Measurements from ENCODE around the gene PPAT. TPM values are rescaled to one million over a fixed set of nuclear protein-coding genes. Genes with fewer than 3 reads are reported as not detected.

PPAT gene
- total RNA-seq, 1 donor from 2014 or later = 12.9 TPM

DNA sequence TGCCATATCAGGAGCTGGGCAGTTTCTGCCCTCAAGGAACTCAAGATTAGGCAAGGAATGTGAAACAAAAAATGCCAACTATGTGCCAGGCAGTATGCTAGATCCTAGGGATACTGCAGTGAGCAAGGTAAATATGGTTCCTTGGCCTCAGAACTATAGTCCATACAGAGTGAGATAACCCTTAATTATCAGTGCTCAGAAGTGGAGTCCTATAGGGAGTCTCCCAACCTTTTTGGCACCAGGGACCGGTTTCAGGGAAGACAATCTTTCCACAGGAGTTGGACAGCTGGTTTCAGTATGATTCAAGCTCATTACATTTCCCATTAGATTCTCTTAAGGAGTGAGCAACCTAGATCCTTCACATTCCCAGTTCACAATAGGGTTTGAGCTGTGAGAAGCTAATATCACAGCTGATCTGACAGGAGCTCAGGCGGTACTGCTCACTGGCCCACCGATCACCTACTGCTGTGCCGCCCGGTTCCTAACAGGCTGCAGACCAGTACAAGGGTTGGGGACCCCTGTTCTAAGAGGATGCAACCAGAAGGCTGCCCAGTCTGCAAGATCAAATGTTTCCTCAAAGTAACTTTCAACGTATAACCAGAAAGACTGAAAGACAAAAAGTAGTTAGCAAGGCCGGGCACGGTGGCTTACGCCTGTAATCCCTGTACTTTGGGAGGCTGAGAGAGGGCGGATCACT lies 30.3 kb upstream of the PPAT start:
- Mint-ChIP-seq H3K27ac (no peak overlapping the region), H3K4me3 (peak overlapping the region; percentile 99), H3K9me3 (no peaks in the 10 kb centered on the region), H3K27me3 (no peaks in the 10 kb centered on the region), H3K36me3 (ENCODE audit: low read depth) (peaks cover 55% of the 10 kb centered on the region), H3K4me1 (peaks cover 55% of the 10 kb centered on the region)
- TF ChIP-seq, protein P1, sequence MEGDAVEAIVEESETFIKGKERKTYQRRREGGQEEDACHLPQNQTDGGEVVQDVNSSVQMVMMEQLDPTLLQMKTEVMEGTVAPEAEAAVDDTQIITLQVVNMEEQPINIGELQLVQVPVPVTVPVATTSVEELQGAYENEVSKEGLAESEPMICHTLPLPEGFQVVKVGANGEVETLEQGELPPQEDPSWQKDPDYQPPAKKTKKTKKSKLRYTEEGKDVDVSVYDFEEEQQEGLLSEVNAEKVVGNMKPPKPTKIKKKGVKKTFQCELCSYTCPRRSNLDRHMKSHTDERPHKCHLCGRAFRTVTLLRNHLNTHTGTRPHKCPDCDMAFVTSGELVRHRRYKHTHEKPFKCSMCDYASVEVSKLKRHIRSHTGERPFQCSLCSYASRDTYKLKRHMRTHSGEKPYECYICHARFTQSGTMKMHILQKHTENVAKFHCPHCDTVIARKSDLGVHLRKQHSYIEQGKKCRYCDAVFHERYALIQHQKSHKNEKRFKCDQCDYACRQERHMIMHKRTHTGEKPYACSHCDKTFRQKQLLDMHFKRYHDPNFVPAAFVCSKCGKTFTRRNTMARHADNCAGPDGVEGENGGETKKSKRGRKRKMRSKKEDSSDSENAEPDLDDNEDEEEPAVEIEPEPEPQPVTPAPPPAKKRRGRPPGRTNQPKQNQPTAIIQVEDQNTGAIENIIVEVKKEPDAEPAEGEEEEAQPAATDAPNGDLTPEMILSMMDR (IDR thresholded peaks at IDR 0.05) = no peak
- ChIA-PET CTCF (interaction anchor here (1.4 to 1.5 kb wide), 2 partner anchors 30 to 40 kb away, joined by 4 read pairs; partner anchors contain the start of genes PAICS and PPAT), POLR2A (interaction anchor here (0.7 to 2.0 kb wide), 6 partner anchors 28 to 919 kb away, joined by 3 to 17 read pairs (median 4); partner anchors contain the start of genes PAICS and PPAT)
- DNase-seq = no peak
- intact Hi-C loops (cut with micrococcal nuclease) = loop anchor here (2.0 kb wide), 3 partner anchors 39 to 613 kb away; partner anchors contain the start of genes ARL9 and EXOC1
- ATAC-seq (ENCODE audit: low read depth) = no peak

DNA sequence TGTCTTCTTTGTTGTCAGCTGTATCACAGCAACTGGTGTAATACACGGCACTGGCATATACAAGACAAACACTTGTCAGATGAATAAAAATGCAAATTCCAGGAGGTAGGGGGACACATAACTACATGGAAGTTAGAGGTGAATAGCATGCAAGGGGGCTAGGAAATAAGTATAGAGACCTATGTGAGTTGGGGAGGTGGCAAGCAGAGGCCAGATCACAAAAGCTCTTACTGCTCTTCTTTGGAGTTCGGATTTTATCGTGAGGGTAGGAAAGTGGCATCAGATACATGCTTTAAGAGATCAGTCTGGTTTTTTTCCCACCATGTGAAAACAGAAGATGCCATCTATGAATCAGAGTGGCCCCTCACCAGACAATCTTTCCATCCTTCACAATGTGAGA lies 29.2 kb upstream of the PPAT start:
- Mint-ChIP-seq H3K4me3 (no peak overlapping the region), H3K36me3 (ENCODE audit: low read depth) (peaks cover 55% of the 10 kb centered on the region), H3K4me1 (peaks cover 49% of the 10 kb centered on the region), H3K27me3 (no peaks in the 10 kb centered on the region), H3K9me3 (no peaks in the 10 kb centered on the region), H3K27ac (no peak overlapping the region)
- TF ChIP-seq, protein P1 (IDR thresholded peaks at IDR 0.05) = no peak
- DNase-seq = no peak
- ATAC-seq (ENCODE audit: low read depth) = no peak
- intact Hi-C loops (cut with micrococcal nuclease) = no loop called here
- POLR2A ChIA-PET = interaction anchor here (0.8 kb wide), 1 partner anchor 316 kb away, joined by 3 read pairs; no protein-coding TSS in a partner anchor
- CTCF ChIA-PET = interaction anchor here (0.9 kb wide), 1 partner anchor 41 kb away, joined by 3 read pairs; no protein-coding TSS in a partner anchor

DNA sequence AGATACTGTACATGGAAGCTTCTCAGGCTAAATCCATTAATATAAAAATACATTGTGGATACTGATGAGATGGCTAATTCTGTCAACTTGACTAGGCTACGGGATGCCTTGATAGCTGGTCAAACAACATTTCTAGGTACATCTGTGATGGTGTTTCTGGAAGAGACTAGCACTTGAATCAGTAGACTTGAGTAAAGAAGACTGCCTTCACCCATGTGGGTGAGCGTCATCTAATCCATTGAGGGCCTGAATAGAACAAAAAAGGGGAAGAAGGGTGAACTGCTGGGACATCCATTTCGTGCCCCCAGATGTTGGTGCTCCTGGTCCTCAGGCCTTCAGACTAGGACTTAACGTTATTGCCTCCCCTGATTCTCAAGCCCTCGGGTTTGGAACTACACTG lies 28.3 kb upstream of the PPAT start:
- Mint-ChIP-seq H3K4me3 (no peak overlapping the region), H3K36me3 (ENCODE audit: low read depth) (peaks cover 61% of the 10 kb centered on the region), H3K27me3 (no peaks in the 10 kb centered on the region), H3K9me3 (no peaks in the 10 kb centered on the region), H3K27ac (no peak overlapping the region), H3K4me1 (peaks cover 41% of the 10 kb centered on the region)
- TF ChIP-seq, protein P1 (IDR thresholded peaks at IDR 0.05) = no peak
- ATAC-seq (ENCODE audit: low read depth) = no peak
- intact Hi-C loops (cut with micrococcal nuclease) = no loop called here
- no peak for DNase-seq
- POLR2A ChIA-PET = interaction anchor here (0.7 kb wide), 1 partner anchor 11 kb away, joined by 10 read pairs; no protein-coding TSS in a partner anchor
- CTCF ChIA-PET = no interaction called here

DNA sequence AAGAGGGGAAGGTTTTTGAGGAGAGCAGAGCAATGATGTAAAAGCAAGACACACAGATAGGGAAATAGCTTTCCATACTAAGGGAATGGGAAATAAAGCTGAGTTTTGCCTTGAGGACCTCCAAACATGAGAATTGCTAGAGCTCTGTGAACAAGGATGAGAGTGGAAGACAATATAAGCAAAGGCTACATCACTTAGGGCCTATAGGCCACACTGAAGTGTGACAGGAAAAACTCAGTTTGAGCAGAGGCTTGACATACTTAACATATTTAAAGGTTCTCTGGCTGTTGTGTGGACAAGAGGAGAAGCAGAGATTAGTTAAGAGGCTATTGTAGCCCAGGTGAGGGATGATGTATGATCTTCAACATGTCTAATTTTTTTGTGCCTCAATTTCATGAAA lies 26.7 kb upstream of the PPAT start:
- Mint-ChIP-seq H3K4me1 (peaks cover 29% of the 10 kb centered on the region), H3K27ac (no peak overlapping the region), H3K27me3 (no peaks in the 10 kb centered on the region), H3K9me3 (no peaks in the 10 kb centered on the region), H3K4me3 (no peak overlapping the region), H3K36me3 (ENCODE audit: low read depth) (peaks cover 60% of the 10 kb centered on the region)
- DNase-seq (no peak), ATAC-seq (ENCODE audit: low read depth) (no peak)
- TF ChIP-seq, protein P1 (IDR thresholded peaks at IDR 0.05) = no peak
- intact Hi-C loops (cut with micrococcal nuclease) = no loop called here
- ChIA-PET POLR2A (no interaction called here), CTCF (interaction anchor here (1.4 kb wide), 1 partner anchor 338 kb away, joined by 3 read pairs; no protein-coding TSS in a partner anchor)

DNA sequence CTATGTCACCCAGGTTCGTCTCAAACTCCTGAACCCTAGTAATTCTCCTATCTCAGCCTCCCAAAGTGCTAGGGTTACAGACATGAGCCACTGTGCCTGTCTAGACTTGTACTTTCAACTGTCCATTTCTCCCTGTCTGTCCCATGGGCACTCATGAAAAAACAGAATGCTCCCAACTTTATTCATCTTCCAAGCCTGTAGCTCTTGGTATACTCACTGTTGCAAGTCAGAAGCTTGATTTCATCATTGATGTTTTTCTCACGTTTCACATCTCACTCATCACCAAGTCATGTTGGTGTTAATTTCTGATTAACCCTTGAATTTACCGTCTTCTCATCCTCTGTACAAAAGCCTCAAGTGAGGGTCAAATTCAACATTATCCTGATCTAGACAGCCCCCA lies 24.7 kb upstream of the PPAT start:
- Mint-ChIP-seq H3K27ac (no peak overlapping the region), H3K4me1 (peaks cover 9% of the 10 kb centered on the region), H3K4me3 (no peak overlapping the region), H3K27me3 (no peaks in the 10 kb centered on the region), H3K36me3 (ENCODE audit: low read depth) (peaks cover 76% of the 10 kb centered on the region), H3K9me3 (no peaks in the 10 kb centered on the region)
- CTCF ChIA-PET = no interaction called here
- POLR2A ChIA-PET = interaction anchor here (1.6 kb wide), 1 partner anchor 24 kb away, joined by 3 read pairs; the partner anchor contains the start of gene PAICS
- intact Hi-C loops (cut with micrococcal nuclease) = no loop called here
- ATAC-seq (ENCODE audit: low read depth) (no peak), DNase-seq (no peak)
- TF ChIP-seq, protein P1 (IDR thresholded peaks at IDR 0.05) = no peak

Data from activated B cell treated with CpG ODN at 0.5 μM for 24 hours (primary cell).